Measurements from ENCODE around the gene DGKD.

Gene DGKD

DNA sequence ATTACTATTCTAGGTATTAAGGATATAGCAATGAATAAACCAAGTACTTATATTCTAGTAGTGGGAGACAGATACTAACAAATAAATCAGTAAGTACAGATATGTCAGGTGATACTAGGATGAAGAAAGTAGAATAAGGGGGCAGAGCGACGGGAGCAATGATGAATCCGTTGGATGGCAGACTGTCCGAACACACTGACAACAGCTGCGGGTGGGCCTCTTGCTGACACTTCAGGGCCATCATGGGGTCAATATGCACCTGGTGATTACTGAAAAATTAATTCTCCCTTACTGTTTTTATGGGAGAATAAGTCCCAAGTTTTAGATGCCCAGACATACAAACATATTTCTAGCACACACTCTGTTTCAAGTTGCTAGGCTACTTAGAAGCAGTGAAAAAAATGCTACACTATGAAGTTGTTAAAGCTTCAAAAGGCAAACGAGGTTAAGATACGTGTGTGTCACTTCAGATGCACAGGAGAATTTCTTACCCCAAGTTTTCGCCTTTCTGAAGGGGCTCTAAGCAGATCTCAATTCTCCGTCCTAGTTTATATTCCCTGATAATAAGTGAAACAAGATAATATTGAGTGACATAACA lies 133.6 kb downstream of the DGKD start:
- peak; percentile 14 for ATAC-seq

DNA sequence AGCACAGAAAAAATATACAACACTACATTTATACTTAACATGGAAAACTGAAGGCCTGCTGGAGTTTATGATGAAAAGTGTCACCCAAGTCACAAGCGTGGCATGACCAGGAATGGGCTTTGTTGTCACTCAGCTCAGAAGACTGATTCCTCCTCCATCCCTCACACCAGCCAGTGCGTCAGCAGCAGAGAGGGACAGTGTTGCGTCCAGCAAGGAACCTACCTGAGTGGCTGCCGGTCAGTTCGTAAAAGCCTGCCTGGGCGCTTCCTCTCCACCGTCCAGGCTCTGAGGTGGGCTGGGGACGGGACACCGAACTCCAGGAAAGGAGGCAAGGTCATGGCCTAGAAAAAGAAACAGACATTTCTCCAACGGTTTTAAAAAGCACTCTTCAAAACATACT lies 134.8 kb downstream of the DGKD start:
- ATAC-seq: no peak
- no peak for TF ChIP-seq CSDC2 (CRISPR knock-in tag; IDR thresholded peaks at IDR 0.05)
- TF ChIP-seq ZNF565 (CRISPR knock-in tag; conservative IDR thresholded peaks at IDR 0.05; ENCODE audit: low read depth): no peak
- no peak for TF ChIP-seq ARNTL (CRISPR knock-in tag; IDR thresholded peaks at IDR 0.05; ENCODE audit: borderline replicate concordance, low read depth)
- TF ChIP-seq, protein P1, sequence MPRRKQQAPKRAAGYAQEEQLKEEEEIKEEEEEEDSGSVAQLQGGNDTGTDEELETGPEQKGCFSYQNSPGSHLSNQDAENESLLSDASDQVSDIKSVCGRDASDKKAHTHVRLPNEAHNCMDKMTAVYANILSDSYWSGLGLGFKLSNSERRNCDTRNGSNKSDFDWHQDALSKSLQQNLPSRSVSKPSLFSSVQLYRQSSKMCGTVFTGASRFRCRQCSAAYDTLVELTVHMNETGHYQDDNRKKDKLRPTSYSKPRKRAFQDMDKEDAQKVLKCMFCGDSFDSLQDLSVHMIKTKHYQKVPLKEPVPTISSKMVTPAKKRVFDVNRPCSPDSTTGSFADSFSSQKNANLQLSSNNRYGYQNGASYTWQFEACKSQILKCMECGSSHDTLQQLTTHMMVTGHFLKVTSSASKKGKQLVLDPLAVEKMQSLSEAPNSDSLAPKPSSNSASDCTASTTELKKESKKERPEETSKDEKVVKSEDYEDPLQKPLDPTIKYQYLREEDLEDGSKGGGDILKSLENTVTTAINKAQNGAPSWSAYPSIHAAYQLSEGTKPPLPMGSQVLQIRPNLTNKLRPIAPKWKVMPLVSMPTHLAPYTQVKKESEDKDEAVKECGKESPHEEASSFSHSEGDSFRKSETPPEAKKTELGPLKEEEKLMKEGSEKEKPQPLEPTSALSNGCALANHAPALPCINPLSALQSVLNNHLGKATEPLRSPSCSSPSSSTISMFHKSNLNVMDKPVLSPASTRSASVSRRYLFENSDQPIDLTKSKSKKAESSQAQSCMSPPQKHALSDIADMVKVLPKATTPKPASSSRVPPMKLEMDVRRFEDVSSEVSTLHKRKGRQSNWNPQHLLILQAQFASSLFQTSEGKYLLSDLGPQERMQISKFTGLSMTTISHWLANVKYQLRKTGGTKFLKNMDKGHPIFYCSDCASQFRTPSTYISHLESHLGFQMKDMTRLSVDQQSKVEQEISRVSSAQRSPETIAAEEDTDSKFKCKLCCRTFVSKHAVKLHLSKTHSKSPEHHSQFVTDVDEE (CRISPR knock-in tag; IDR thresholded peaks at IDR 0.05): no peak
- no peak for TF ChIP-seq ZC3H10 (CRISPR knock-in tag; IDR thresholded peaks at IDR 0.05)
- TF ChIP-seq OSR1 (CRISPR knock-in tag; IDR thresholded peaks at IDR 0.05): no peak
- TF ChIP-seq ISL1 (CRISPR knock-in tag; IDR thresholded peaks at IDR 0.05): no peak
- no peak for TF ChIP-seq ZFP3 (CRISPR knock-in tag; IDR thresholded peaks at IDR 0.05)
- no peak for TF ChIP-seq RARB (CRISPR knock-in tag; IDR thresholded peaks at IDR 0.05)
- TF ChIP-seq ZFP30 (CRISPR knock-in tag; IDR thresholded peaks at IDR 0.05): no peak
- TF ChIP-seq, protein P2, sequence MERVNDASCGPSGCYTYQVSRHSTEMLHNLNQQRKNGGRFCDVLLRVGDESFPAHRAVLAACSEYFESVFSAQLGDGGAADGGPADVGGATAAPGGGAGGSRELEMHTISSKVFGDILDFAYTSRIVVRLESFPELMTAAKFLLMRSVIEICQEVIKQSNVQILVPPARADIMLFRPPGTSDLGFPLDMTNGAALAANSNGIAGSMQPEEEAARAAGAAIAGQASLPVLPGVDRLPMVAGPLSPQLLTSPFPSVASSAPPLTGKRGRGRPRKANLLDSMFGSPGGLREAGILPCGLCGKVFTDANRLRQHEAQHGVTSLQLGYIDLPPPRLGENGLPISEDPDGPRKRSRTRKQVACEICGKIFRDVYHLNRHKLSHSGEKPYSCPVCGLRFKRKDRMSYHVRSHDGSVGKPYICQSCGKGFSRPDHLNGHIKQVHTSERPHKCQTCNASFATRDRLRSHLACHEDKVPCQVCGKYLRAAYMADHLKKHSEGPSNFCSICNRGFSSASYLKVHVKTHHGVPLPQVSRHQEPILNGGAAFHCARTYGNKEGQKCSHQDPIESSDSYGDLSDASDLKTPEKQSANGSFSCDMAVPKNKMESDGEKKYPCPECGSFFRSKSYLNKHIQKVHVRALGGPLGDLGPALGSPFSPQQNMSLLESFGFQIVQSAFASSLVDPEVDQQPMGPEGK (CRISPR knock-in tag; IDR thresholded peaks at IDR 0.05; ENCODE audit: borderline replicate concordance): no peak
- TF ChIP-seq ESRRG (CRISPR knock-in tag; IDR thresholded peaks at IDR 0.05): no peak
- TF ChIP-seq, protein P3, sequence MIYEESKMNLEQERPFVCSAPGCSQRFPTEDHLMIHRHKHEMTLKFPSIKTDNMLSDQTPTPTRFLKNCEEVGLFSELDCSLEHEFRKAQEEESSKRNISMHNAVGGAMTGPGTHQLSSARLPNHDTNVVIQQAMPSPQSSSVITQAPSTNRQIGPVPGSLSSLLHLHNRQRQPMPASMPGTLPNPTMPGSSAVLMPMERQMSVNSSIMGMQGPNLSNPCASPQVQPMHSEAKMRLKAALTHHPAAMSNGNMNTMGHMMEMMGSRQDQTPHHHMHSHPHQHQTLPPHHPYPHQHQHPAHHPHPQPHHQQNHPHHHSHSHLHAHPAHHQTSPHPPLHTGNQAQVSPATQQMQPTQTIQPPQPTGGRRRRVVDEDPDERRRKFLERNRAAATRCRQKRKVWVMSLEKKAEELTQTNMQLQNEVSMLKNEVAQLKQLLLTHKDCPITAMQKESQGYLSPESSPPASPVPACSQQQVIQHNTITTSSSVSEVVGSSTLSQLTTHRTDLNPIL (CRISPR knock-in tag; IDR thresholded peaks at IDR 0.05; ENCODE audit: low read depth): no peak
- no peak for TF ChIP-seq BACH2 (CRISPR knock-in tag; IDR thresholded peaks at IDR 0.05; ENCODE audit: borderline replicate concordance)
- no peak for TF ChIP-seq SNAI2 (CRISPR knock-in tag; IDR thresholded peaks at IDR 0.05)
- no peak for TF ChIP-seq ZNF70 (CRISPR knock-in tag; IDR thresholded peaks at IDR 0.05)

More for the DNA sequence above, 133.6 kb downstream of the DGKD start:
- TF ChIP-seq GLIS3 (CRISPR knock-in tag; IDR thresholded peaks at IDR 0.05): no peak
- no peak for TF ChIP-seq ZFP3 (CRISPR knock-in tag; IDR thresholded peaks at IDR 0.05)
- TF ChIP-seq, protein P1 (CRISPR knock-in tag; IDR thresholded peaks at IDR 0.05): no peak
- TF ChIP-seq TCF4 (CRISPR knock-in tag; IDR thresholded peaks at IDR 0.05; ENCODE audit: borderline replicate concordance): no peak
- TF ChIP-seq ZNF70 (CRISPR knock-in tag; IDR thresholded peaks at IDR 0.05): no peak
- no peak for TF ChIP-seq RARB (CRISPR knock-in tag; IDR thresholded peaks at IDR 0.05)
- TF ChIP-seq ESRRG (CRISPR knock-in tag; IDR thresholded peaks at IDR 0.05): no peak
- TF ChIP-seq, protein P3 (CRISPR knock-in tag; IDR thresholded peaks at IDR 0.05; ENCODE audit: low read depth): no peak
- TF ChIP-seq ZFP30 (CRISPR knock-in tag; IDR thresholded peaks at IDR 0.05): no peak
- TF ChIP-seq BACH2 (CRISPR knock-in tag; IDR thresholded peaks at IDR 0.05; ENCODE audit: borderline replicate concordance): no peak
- no peak for TF ChIP-seq OSR1 (CRISPR knock-in tag; IDR thresholded peaks at IDR 0.05)
- TF ChIP-seq ZNF565 (CRISPR knock-in tag; conservative IDR thresholded peaks at IDR 0.05; ENCODE audit: low read depth): no peak
- TF ChIP-seq, protein P4, sequence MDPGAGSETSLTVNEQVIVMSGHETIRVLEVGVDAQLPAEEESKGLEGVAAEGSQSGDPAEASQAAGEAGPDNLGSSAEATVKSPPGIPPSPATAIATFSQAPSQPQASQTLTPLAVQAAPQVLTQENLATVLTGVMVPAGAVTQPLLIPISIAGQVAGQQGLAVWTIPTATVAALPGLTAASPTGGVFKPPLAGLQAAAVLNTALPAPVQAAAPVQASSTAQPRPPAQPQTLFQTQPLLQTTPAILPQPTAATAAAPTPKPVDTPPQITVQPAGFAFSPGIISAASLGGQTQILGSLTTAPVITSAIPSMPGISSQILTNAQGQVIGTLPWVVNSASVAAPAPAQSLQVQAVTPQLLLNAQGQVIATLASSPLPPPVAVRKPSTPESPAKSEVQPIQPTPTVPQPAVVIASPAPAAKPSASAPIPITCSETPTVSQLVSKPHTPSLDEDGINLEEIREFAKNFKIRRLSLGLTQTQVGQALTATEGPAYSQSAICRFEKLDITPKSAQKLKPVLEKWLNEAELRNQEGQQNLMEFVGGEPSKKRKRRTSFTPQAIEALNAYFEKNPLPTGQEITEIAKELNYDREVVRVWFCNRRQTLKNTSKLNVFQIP (CRISPR knock-in tag; IDR thresholded peaks at IDR 0.05; ENCODE audit: borderline replicate concordance, low read depth): no peak
- TF ChIP-seq PPARA (CRISPR knock-in tag; IDR thresholded peaks at IDR 0.05; ENCODE audit: borderline replicate concordance): no peak
- no peak for TF ChIP-seq ZC3H10 (CRISPR knock-in tag; IDR thresholded peaks at IDR 0.05)
- no peak for TF ChIP-seq ZNF8 (CRISPR knock-in tag; IDR thresholded peaks at IDR 0.05)
- no peak for TF ChIP-seq CSDC2 (CRISPR knock-in tag; IDR thresholded peaks at IDR 0.05)
- no peak for TF ChIP-seq TOX (CRISPR knock-in tag; IDR thresholded peaks at IDR 0.05; ENCODE audit: borderline replicate concordance)
- TF ChIP-seq, protein P2 (CRISPR knock-in tag; IDR thresholded peaks at IDR 0.05; ENCODE audit: borderline replicate concordance): no peak
- TF ChIP-seq ARNTL (CRISPR knock-in tag; IDR thresholded peaks at IDR 0.05; ENCODE audit: borderline replicate concordance, low read depth): no peak

Data from SK-N-SH treated with all-trans-retinoic acid at 6 μM for 48 hours (cell line).